SK-N-SH (cell line): ENCODE results near the gene ACTN4. TPM values are rescaled to one million over a fixed set of nuclear protein-coding genes. Genes with fewer than 3 reads are reported as not detected.

ENCODE experiments used
- CTCF ChIA-PET: fragments of 300-600, 350-600 bp; formaldehyde crosslinking; extraction: SDS; loops from one replicate; lab custom pipeline; 2021; lab: Yijun Ruan, JAX
- POLR2A ChIA-PET: fragments of 350-600 bp; sonication (Branson Sonifier 250); formaldehyde crosslinking; extraction: SDS; loops from one replicate; lab custom pipeline; 2020; ENCODE audit warnings: antibody characterized with exemption, inconsistent platforms; lab: Yijun Ruan, JAX
- DNase-seq: peaks from one replicate; pipeline ENCODE4 v3.0.0; 2012
- H2AFZ ChIP-seq: fragments of 200-600 bp; sonication (generic); 2 replicates; pipeline ENCODE4 v1.8.1; 2016; ENCODE audit warnings: antibody characterized with exemption, mild to moderate bottlenecking, low read depth
- H3F3A ChIP-seq: fragments of 200-600 bp; sonication (generic); replicated peaks from 2 replicates; pipeline ENCODE3; 2016; ENCODE audit warnings: antibody characterized with exemption, mild to moderate bottlenecking; ENCODE audit not compliant: insufficient read depth
- H3K27ac ChIP-seq, 2 experiments: fragments of 200-500 bp in 1 of 2; fragments of 200-600 bp in 1 of 2; sonication (Bioruptor generic) in 1 of 2; sonication (generic), shearing (Covaris generic) in 1 of 2; 2 replicates each; pipeline versions ENCODE4 v1.5.1 to v1.6.1; 2014 to 2016; ENCODE audit warnings: low read depth in 2 of 2, inconsistent platforms in 1 of 2, low read length in 1 of 2, mild to moderate bottlenecking in 1 of 2, mixed read lengths in 1 of 2
- H3K27me3 ChIP-seq: fragments of 200-600 bp; sonication (generic), shearing (Covaris generic); 2 replicates; pipeline ENCODE4 v1.6.1; 2016; ENCODE audit warnings: mixed run types; ENCODE audit not compliant: insufficient read depth
- H3K36me3 ChIP-seq, 2 experiments: fragments of 200-500 bp in 1 of 2; fragments of 200-600 bp in 1 of 2; sonication (Bioruptor generic) in 1 of 2; sonication (generic) in 1 of 2; replicated peaks in 1 of 2; 2 replicates each; pipeline versions ENCODE3 to v1.5.1; 2014 to 2016; ENCODE audit warnings: low read length in 1 of 2, mild to moderate bottlenecking in 1 of 2; ENCODE audit not compliant: insufficient read depth in 2 of 2, control insufficient read depth in 1 of 2
- H3K4me1 ChIP-seq, 2 experiments: fragments of 200-500 bp in 1 of 2; fragments of 200-600 bp in 1 of 2; sonication (Bioruptor generic) in 1 of 2; sonication (generic), shearing (Covaris generic) in 1 of 2; 2 replicates each; pipeline versions ENCODE4 v1.5.1 to v1.6.1; 2014 to 2016; ENCODE audit warnings: low read depth in 1 of 2, low read length in 1 of 2, mixed run types in 1 of 2; ENCODE audit not compliant: insufficient read depth in 2 of 2, control insufficient read depth in 1 of 2
- H3K4me2 ChIP-seq: fragments of 200-600 bp; sonication (generic), shearing (Covaris generic); 2 replicates; pipeline ENCODE4 v1.6.1; 2017; ENCODE audit warnings: mixed run types
- H3K4me3 ChIP-seq, 2 experiments: fragments of 200-500 bp in 1 of 2; fragments of 200-600 bp in 1 of 2; sonication (Bioruptor generic) in 1 of 2; sonication (generic), shearing (Covaris generic) in 1 of 2; 2 replicates each; pipeline versions ENCODE4 v1.5.1 to v1.8.1; 2014 to 2016; ENCODE audit warnings: low read depth in 2 of 2, inconsistent platforms in 1 of 2, low read length in 1 of 2, mild to moderate bottlenecking in 1 of 2, mixed read lengths in 1 of 2, moderate library complexity in 1 of 2
- H3K79me2 ChIP-seq: fragments of 200-600 bp; sonication (generic); 2 replicates; pipeline ENCODE4 v1.8.1; 2017; ENCODE audit warnings: mild to moderate bottlenecking; ENCODE audit not compliant: insufficient read depth
- H3K9ac ChIP-seq: fragments of 200-600 bp; sonication (generic); 2 replicates; pipeline ENCODE4 v1.6.1; 2017; ENCODE audit warnings: mixed run types
- H3K9me2 ChIP-seq: fragments of 200-600 bp; sonication (generic); 2 replicates; pipeline ENCODE4 v1.6.1; 2017; ENCODE audit warnings: mixed run types
- H3K9me3 ChIP-seq: fragments of 200-600 bp; sonication (generic); 2 replicates; pipeline ENCODE4 v1.6.1; 2017; ENCODE audit warnings: mixed run types, mild to moderate bottlenecking, moderate library complexity
- H4K20me1 ChIP-seq: fragments of 200-600 bp; sonication (generic); 2 replicates; pipeline ENCODE4 v1.6.1; 2017; ENCODE audit warnings: mild to moderate bottlenecking, mixed run types; ENCODE audit not compliant: insufficient read depth
- FOXM1 ChIP-seq: IDR thresholded peaks from 2 replicates; pipeline ENCODE4 v1.4.0; 2012; ENCODE audit warnings: low read depth, mild to moderate bottlenecking
- GABPA ChIP-seq: IDR thresholded peaks from 2 replicates; pipeline ENCODE4 v1.4.0; 2012; ENCODE audit warnings: low read depth, mild to moderate bottlenecking
- MEF2A ChIP-seq: IDR thresholded peaks from 2 replicates; pipeline ENCODE4 v1.4.0; 2012; ENCODE audit warnings: low read depth, borderline replicate concordance
- MXI1 ChIP-seq: IDR thresholded peaks from 2 replicates; pipeline ENCODE4 v1.6.1; 2012; ENCODE audit warnings: mild to moderate bottlenecking, low read depth, low read length, improper control_type of control experiment
- NFIC ChIP-seq: IDR thresholded peaks from 2 replicates; pipeline ENCODE4 v1.4.0; 2012; ENCODE audit warnings: borderline replicate concordance
- SIN3A ChIP-seq: IDR thresholded peaks from 2 replicates; pipeline ENCODE4 v1.6.1; 2012; ENCODE audit warnings: low read depth, mild to moderate bottlenecking, low read length, moderate library complexity, borderline replicate concordance
- TEAD4 ChIP-seq: IDR thresholded peaks from 2 replicates; pipeline ENCODE4 v1.4.0; 2012; ENCODE audit warnings: mild to moderate bottlenecking, borderline replicate concordance; ENCODE audit not compliant: insufficient read depth
- USF1 ChIP-seq: IDR thresholded peaks from 2 replicates; pipeline ENCODE4 v1.4.0; 2012; ENCODE audit warnings: low read depth, borderline replicate concordance
- USF2 ChIP-seq: fragments of 150-350 bp; IDR thresholded peaks from 2 replicates; pipeline ENCODE4 v1.6.1; 2017; ENCODE audit warnings: antibody characterized with exemption, low read length, low read depth, borderline replicate concordance
- YY1 ChIP-seq: IDR thresholded peaks from 2 replicates; pipeline ENCODE4 v1.4.0; 2012; ENCODE audit warnings: low read depth, mild to moderate bottlenecking
- WGBS: methylation state at CpG from one replicate; pipeline ENCODE4 v1.1.6; 2017; ENCODE audit warnings: low lambda C conversion rate; 5-methylcytosine and 5-hydroxymethylcytosine counted together
- polyA plus RNA-seq, 3 experiments: library from polyadenylated mRNA; depleted of rRNA; stranded (reverse); fragments of >200 nt; gene quantifications; 2 replicates each; pipeline ENCODE4 v1.2.3, GENCODE V29; 2012
- TF ChIP-seq, protein P1 (sequence below): IDR thresholded peaks from 2 replicates; pipeline ENCODE4; 2012
- TF ChIP-seq, protein P2 (sequence below): fragments of 150-350 bp; IDR thresholded peaks from 2 replicates; pipeline ENCODE4 v1.6.1; 2016; ENCODE audit warnings: mild to moderate bottlenecking, low read depth, low read length

ACTN4 gene
- polyA plus RNA-seq, 1 of the 3 experiments (the other 2 are of a cell fraction), result 598 TPM

- no peak for TF ChIP-seq USF2
- TF ChIP-seq SIN3A, result 0 out of 2 replicates have a peak, but pooled peaks have one; percentile 32
- TF ChIP-seq FOXM1, result no peak
- TF ChIP-seq GABPA, result 0 out of 2 replicates have a peak, but pooled peaks have one; percentile 22
Measured at GRCh38 chr19:38667661-38668171, 20.3 kb downstream of the ACTN4 start (continued).

DNA sequence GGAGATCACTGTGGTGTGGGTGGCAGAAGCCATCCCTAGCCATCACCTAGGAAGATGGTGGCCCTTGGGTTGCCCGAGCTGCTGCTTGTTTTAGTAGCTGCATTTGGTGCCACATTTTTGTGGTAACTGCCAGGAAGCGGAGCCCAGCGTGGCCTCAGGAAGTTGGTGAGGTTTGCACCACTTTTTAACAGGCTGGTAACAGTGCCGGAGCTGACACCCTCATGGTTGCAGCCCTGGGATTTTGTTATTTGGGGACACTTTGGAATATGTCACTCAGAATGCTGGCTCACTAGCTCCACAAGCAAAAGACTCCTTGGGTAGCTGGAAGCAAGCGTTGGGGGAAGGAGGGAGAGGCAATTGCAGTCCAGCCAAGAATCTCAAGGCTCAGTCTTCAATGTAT is 22.1 kb downstream of the ACTN4 start:
- Histone ChIP-seq H3K27ac (peak overlapping the region in 1 of 2 experiments; percentile 86; a peak in 2 of 4 replicates), H3K36me3 (peaks cover 0 to 16% of the 10 kb centered on the region in 2 experiments), H3K4me3 (no peak overlapping the region), H2AFZ (no peak overlapping the region), H3K79me2 (peaks cover 97% of the 10 kb centered on the region), H3K4me2 (peak overlapping the region; percentile 2; the same call in 1 of the 2 replicates), H3K27me3 (no peaks in the 10 kb centered on the region), H3K9me2 (no peaks in the 10 kb centered on the region), H4K20me1 (peaks cover 77% of the 10 kb centered on the region), H3K9ac (no peak overlapping the region), H3F3A (peaks cover 49% of the 10 kb centered on the region), H3K4me1 (peaks cover 31 to 56% of the 10 kb centered on the region in 2 experiments), H3K9me3 (no peaks in the 10 kb centered on the region)
- ChIA-PET CTCF (interaction anchor here (0.7 kb wide), 1 partner anchor 11 kb away, joined by 4 read pairs; no protein-coding TSS in a partner anchor), POLR2A (no interaction called here)
- 94% methylated on average over 5 of the region's 5 CpGs for WGBS
- DNase-seq, result no peak
- TF ChIP-seq, protein P1, sequence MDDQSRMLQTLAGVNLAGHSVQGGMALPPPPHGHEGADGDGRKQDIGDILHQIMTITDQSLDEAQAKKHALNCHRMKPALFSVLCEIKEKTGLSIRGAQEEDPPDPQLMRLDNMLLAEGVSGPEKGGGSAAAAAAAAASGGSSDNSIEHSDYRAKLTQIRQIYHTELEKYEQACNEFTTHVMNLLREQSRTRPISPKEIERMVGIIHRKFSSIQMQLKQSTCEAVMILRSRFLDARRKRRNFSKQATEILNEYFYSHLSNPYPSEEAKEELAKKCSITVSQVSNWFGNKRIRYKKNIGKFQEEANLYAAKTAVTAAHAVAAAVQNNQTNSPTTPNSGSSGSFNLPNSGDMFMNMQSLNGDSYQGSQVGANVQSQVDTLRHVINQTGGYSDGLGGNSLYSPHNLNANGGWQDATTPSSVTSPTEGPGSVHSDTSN, result no peak
- TF ChIP-seq SIN3A (no peak), YY1 (no peak), TEAD4 (no peak), MEF2A (no peak), MXI1 (no peak)
- TF ChIP-seq, protein P2, sequence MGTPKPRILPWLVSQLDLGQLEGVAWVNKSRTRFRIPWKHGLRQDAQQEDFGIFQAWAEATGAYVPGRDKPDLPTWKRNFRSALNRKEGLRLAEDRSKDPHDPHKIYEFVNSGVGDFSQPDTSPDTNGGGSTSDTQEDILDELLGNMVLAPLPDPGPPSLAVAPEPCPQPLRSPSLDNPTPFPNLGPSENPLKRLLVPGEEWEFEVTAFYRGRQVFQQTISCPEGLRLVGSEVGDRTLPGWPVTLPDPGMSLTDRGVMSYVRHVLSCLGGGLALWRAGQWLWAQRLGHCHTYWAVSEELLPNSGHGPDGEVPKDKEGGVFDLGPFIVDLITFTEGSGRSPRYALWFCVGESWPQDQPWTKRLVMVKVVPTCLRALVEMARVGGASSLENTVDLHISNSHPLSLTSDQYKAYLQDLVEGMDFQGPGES, result no peak

DNA sequence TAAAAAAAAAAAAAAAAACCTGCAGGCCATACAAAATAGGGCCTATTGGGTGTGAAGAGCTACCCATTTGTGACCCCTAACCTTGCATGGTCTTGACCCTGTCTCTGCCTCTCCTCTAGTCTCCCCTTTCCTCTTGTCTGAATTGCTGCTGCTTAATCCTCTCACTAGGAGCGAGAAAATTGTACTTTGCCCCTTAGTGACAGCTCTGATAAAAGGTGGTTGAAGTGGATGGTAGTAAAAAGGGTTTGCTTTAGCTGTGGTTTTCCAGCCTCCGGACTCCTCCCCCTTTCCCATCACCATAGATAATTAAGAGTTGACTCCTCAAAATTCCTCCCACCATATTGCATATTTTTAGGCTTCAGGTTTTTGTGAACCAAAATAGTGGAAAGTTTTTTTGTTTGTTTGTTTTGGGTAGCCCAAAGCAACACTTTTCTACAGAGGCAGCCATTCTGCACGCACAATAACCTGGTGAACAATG is 23.5 kb downstream of the ACTN4 start:
- TF ChIP-seq NFIC, result no peak
- TF ChIP-seq USF1, result no peak
- no peak for TF ChIP-seq FOXM1
- H4K20me1 ChIP-seq, result peaks cover 82% of the 10 kb centered on the region
- DNase-seq, result no peak
- H2AFZ ChIP-seq, result no peak overlapping the region
- H3K9ac ChIP-seq, result no peak overlapping the region
- 77% methylated on average over 3 of the region's 3 CpGs for WGBS
- peaks cover 97% of the 10 kb centered on the region for H3K79me2 ChIP-seq
- no peaks in the 10 kb centered on the region for H3K27me3 ChIP-seq
- H3K4me2 ChIP-seq, result no peak overlapping the region
- H3F3A ChIP-seq, result peaks cover 49% of the 10 kb centered on the region
- H3K27ac ChIP-seq, result peak overlapping the region; percentile 23 to 86; a peak in 2 of 4 replicates
- ChIA-PET POLR2A (no interaction called here), CTCF (interaction anchor here (1.0 kb wide), 2 partner anchors 22 to 36 kb away, joined by 3 read pairs; no protein-coding TSS in a partner anchor)
- H3K9me2 ChIP-seq, result no peaks in the 10 kb centered on the region
- peaks cover 22 to 52% of the 10 kb centered on the region in 2 experiments for H3K4me1 ChIP-seq
- H3K36me3 ChIP-seq, result peaks cover 0 to 14% of the 10 kb centered on the region in 2 experiments
- H3K9me3 ChIP-seq, result no peaks in the 10 kb centered on the region
- H3K4me3 ChIP-seq, result no peak overlapping the region
